H9 (cell line): ENCODE measurements around the gene ASIC3. TPM values are rescaled to one million over a fixed set of nuclear protein-coding genes. Genes with fewer than 3 reads are reported as not detected.

Experiments used
- DNase-seq: peaks from one replicate; pipeline ENCODE4 v3.0.0-alpha.2; 2017
- H2AFZ ChIP-seq: one replicate; pipeline ENCODE4 v1.6.1; 2013; ENCODE audit warnings: mild to moderate bottlenecking, low read length, control low read depth, moderate library complexity
- H2AK5ac ChIP-seq: 2 replicates; pipeline ENCODE4 v1.6.1; 2013; ENCODE audit warnings: low read length, control low read depth, mixed read lengths; ENCODE audit not compliant: insufficient read length
- H2BK120ac ChIP-seq: one replicate; pipeline ENCODE4 v1.6.1; 2013; ENCODE audit warnings: low read depth, mild to moderate bottlenecking, low read length, control low read depth, inconsistent platforms; ENCODE audit not compliant: poor library complexity, severe bottlenecking
- H2BK12ac ChIP-seq: 2 replicates; pipeline ENCODE4 v1.6.1; 2013; ENCODE audit warnings: low read length, control low read depth, mixed read lengths, low read depth; ENCODE audit not compliant: insufficient read length
- H2BK15ac ChIP-seq: 2 replicates; pipeline ENCODE4 v1.6.1; 2013; ENCODE audit warnings: low read depth, low read length, control low read depth
- H2BK20ac ChIP-seq: one replicate; pipeline ENCODE4 v1.6.1; 2013; ENCODE audit warnings: low read depth, mild to moderate bottlenecking, low read length, control low read depth, inconsistent platforms; ENCODE audit not compliant: poor library complexity, severe bottlenecking
- H2BK5ac ChIP-seq: 2 replicates; pipeline ENCODE4 v1.6.1; 2013; ENCODE audit warnings: low read length, control low read depth, mixed read lengths; ENCODE audit not compliant: insufficient read length
- H3K14ac ChIP-seq: 2 replicates; pipeline ENCODE4 v1.6.1; 2013; ENCODE audit warnings: low read length, control low read depth; ENCODE audit not compliant: insufficient read depth
- H3K18ac ChIP-seq: 2 replicates; pipeline ENCODE4 v1.6.1; 2013; ENCODE audit warnings: low read depth, mild to moderate bottlenecking, mixed read lengths, low read length, control low read depth; ENCODE audit not compliant: insufficient read length
- H3K23ac ChIP-seq: 2 replicates; pipeline ENCODE4 v1.6.1; 2013; ENCODE audit warnings: low read length, control low read depth, mixed read lengths, low read depth; ENCODE audit not compliant: insufficient read length
- H3K23me2 ChIP-seq: 2 replicates; pipeline ENCODE4 v1.6.1; 2013; ENCODE audit warnings: low read depth, mild to moderate bottlenecking, mixed read lengths, low read length, control low read depth; ENCODE audit not compliant: insufficient read length, poor library complexity, severe bottlenecking
- H3K27ac ChIP-seq: 2 replicates; pipeline ENCODE4 v1.5.1; 2013; ENCODE audit warnings: low read length, control low read depth, mixed read lengths, low read depth; ENCODE audit not compliant: insufficient read length
- H3K27me3 ChIP-seq: 2 replicates; pipeline ENCODE4 v1.6.1; 2013; ENCODE audit warnings: low read length, control low read depth, inconsistent platforms; ENCODE audit not compliant: insufficient read depth
- H3K4ac ChIP-seq: 2 replicates; pipeline ENCODE4 v1.6.1; 2013; ENCODE audit warnings: low read depth, mild to moderate bottlenecking, control low read depth, inconsistent platforms, low read length, moderate library complexity
- H3K4me1 ChIP-seq: 2 replicates; pipeline ENCODE4 v1.6.1; 2013; ENCODE audit warnings: low read length, control low read depth, inconsistent platforms; ENCODE audit not compliant: insufficient read depth
- H3K4me2 ChIP-seq: 2 replicates; pipeline ENCODE4 v1.6.1; 2013; ENCODE audit warnings: low read length, control low read depth, mixed read lengths; ENCODE audit not compliant: insufficient read length, insufficient read depth
- H3K56ac ChIP-seq: 2 replicates; pipeline ENCODE4 v1.6.1; 2013; ENCODE audit warnings: low read depth, mild to moderate bottlenecking, mixed read lengths, low read length, control low read depth; ENCODE audit not compliant: insufficient read length
- H3K79me1 ChIP-seq: 2 replicates; pipeline ENCODE4 v1.6.1; 2013; ENCODE audit warnings: low read depth, mild to moderate bottlenecking, moderate library complexity, low read length, control low read depth, inconsistent platforms; ENCODE audit not compliant: insufficient read depth, poor library complexity, severe bottlenecking
- H3K79me2 ChIP-seq: 2 replicates; pipeline ENCODE4 v1.6.1; 2013; ENCODE audit warnings: low read length, control low read depth, inconsistent platforms; ENCODE audit not compliant: insufficient read depth
- H3K9ac ChIP-seq: 2 replicates; pipeline ENCODE4 v1.6.1; 2013; ENCODE audit warnings: low read length, control low read depth, mixed read lengths; ENCODE audit not compliant: insufficient read length; ENCODE audit errors: extremely low read depth
- H3K9me3 ChIP-seq: one replicate; pipeline ENCODE4 v1.6.1; 2013; ENCODE audit warnings: low read depth, low read length, inconsistent platforms; ENCODE audit not compliant: control insufficient read depth
- H3T11ph ChIP-seq: one replicate; pipeline ENCODE4 v1.6.1; 2013; ENCODE audit warnings: mild to moderate bottlenecking, low read length, control low read depth, inconsistent platforms
- H4K20me1 ChIP-seq: one replicate; pipeline ENCODE4 v1.6.1; 2013; ENCODE audit not compliant: control insufficient read depth, insufficient read length, insufficient read depth
- H4K5ac ChIP-seq: 2 replicates; pipeline ENCODE4 v1.6.1; 2013; ENCODE audit warnings: low read depth, mild to moderate bottlenecking, mixed read lengths, low read length, control low read depth; ENCODE audit not compliant: insufficient read length
- H4K8ac ChIP-seq: replicated peaks from 2 replicates; pipeline ENCODE4 v1.6.1; 2013; ENCODE audit warnings: low read length, control low read depth, mixed read lengths, low read depth; ENCODE audit not compliant: insufficient read length
- H4K91ac ChIP-seq: 2 replicates; pipeline ENCODE4 v1.6.1; 2013; ENCODE audit warnings: low read depth, mild to moderate bottlenecking, moderate library complexity, mixed read lengths, low read length, control low read depth; ENCODE audit not compliant: insufficient read length
- H3K27ac Mint-ChIP-seq, 3 experiments: 2 replicates in 2 of 3; 3 replicates in 1 of 3; pipeline ENCODE4 v1.8.0; 2020 to 2021; ENCODE audit warnings: mixed read lengths in 3 of 3, mild to moderate bottlenecking in 1 of 3, moderate library complexity in 1 of 3
- H3K27me3 Mint-ChIP-seq: 2 replicates; pipeline ENCODE4 v1.8.0; 2021; ENCODE audit warnings: low read depth, mild to moderate bottlenecking, moderate library complexity, mixed read lengths
- H3K36me3 Mint-ChIP-seq, 3 experiments: 2 replicates in 2 of 3; 3 replicates in 1 of 3; pipeline ENCODE4 v1.8.0; 2020 to 2021; ENCODE audit warnings: low read depth in 3 of 3, mixed read lengths in 3 of 3; ENCODE audit not compliant: insufficient read depth in 1 of 3
- H3K4me1 Mint-ChIP-seq, 2 experiments: 2 replicates each; pipeline ENCODE4 v1.8.0; 2020; ENCODE audit warnings: mixed read lengths in 2 of 2
- H3K4me3 Mint-ChIP-seq, 2 experiments: 2 replicates in 1 of 2; 3 replicates in 1 of 2; pipeline ENCODE4 v1.8.0; 2020 to 2021; ENCODE audit warnings: mild to moderate bottlenecking in 2 of 2, mixed read lengths in 2 of 2, moderate library complexity in 1 of 2
- H3K9me3 Mint-ChIP-seq, 2 experiments: 2 replicates in 1 of 2; 3 replicates in 1 of 2; pipeline ENCODE4 v1.8.0; 2020; ENCODE audit warnings: mild to moderate bottlenecking in 2 of 2, mixed read lengths in 2 of 2, moderate library complexity in 1 of 2
- WGBS: extraction: QIAGEN DNeasy Blood & Tissue Kit; methylation state at CpG from one replicate; pipeline ENCODE4 v1.1.7; 2013; ENCODE audit warnings: missing lambda C conversion rate, low lambda C conversion rate, mixed read lengths; ENCODE audit not compliant: insufficient read length; ENCODE audit errors: extremely low coverage; 5-methylcytosine and 5-hydroxymethylcytosine counted together
- total RNA-seq: library from RNA; stranded (reverse); gene quantifications from 2 replicates; pipeline ENCODE4 v1.2.1, GENCODE V29; 2021
- TF ChIP-seq, protein P1 (sequence below): fragments of 200-600 bp; sonication (generic); conservative IDR thresholded peaks from 3 replicates; pipeline ENCODE4 v1.8.0; 2021; ENCODE audit warnings: antibody characterized with exemption, mild to moderate bottlenecking

ASIC3 gene
- total RNA-seq, 1 experiment from 2014 or later = 1.7 TPM

DNA sequence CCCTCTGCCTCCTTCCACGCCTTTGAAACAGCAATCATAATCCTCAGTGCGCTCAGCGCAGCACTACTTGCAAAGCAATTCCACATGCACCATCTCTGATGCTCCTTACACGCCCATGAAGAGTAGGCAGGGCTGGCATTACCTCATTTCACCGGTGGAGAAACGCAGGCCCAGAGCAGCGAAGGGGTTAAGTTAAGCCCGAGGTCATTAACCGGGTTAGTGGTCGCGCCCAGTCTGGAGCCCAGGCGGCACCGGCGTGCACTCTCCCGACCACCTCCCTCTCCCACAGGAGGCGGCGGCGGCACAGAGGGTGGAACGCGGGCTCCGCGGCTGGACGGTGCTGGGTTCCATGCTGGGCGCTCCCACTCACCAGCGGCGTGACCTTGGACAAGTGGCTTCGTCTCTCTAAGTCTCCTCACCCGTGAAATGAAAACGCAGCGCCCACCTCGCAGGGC is 31.8 kb downstream of the ASIC3 start:
- H2BK15ac ChIP-seq = no peak overlapping the region
- no peak overlapping the region for H3K18ac ChIP-seq
- no peak overlapping the region for H4K91ac ChIP-seq
- no peak overlapping the region for H3K4ac ChIP-seq
- H2BK12ac ChIP-seq = no peak overlapping the region
- H3K23ac ChIP-seq = no peak overlapping the region
- no CpG with 5 or more reads among the region's 31 CpGs for WGBS
- H4K8ac ChIP-seq = no peak overlapping the region
- H3K79me2 ChIP-seq = no peaks in the 10 kb centered on the region; the same call in 1 of the 2 replicates
- DNase-seq = no peak
- H4K5ac ChIP-seq = no peak overlapping the region
- no peak overlapping the region for H3K56ac ChIP-seq
- no peak overlapping the region for H2AFZ ChIP-seq
- Mint-ChIP-seq H3K27ac (peak overlapping the region; percentile 6 to 86 (median 65); a peak in 3 of 7 replicates), H3K36me3 (peaks cover 8 to 19% (median 17%) of the 10 kb centered on the region in 3 experiments), H3K9me3 (no peaks in the 10 kb centered on the region; a peak in 1 of 5 replicates), H3K4me1 (peaks cover 35 to 47% of the 10 kb centered on the region in 2 experiments), H3K27me3 (peaks cover 9% of the 10 kb centered on the region), H3K4me3 (peak overlapping the region; percentile 79 to 92)
- H3T11ph ChIP-seq = no peak overlapping the region
- no peak overlapping the region for H2BK20ac ChIP-seq
- no peak overlapping the region for H2BK5ac ChIP-seq
- no peaks in the 10 kb centered on the region for H3K79me1 ChIP-seq
- H3K4me1 ChIP-seq = 0 out of 2 replicates have a peak, but pooled peaks cover under 1% of the 10 kb centered on the region
- H4K20me1 ChIP-seq = no peaks in the 10 kb centered on the region
- H2BK120ac ChIP-seq = no peak overlapping the region
- H3K27me3 ChIP-seq = no peaks in the 10 kb centered on the region; the same call in 1 of the 2 replicates
- H3K9me3 ChIP-seq = no peaks in the 10 kb centered on the region
- peak overlapping the region; percentile 70 for H3K4me2 ChIP-seq
- peak overlapping the region; percentile 74 for H3K9ac ChIP-seq
- no peak overlapping the region for H3K27ac ChIP-seq
- H3K14ac ChIP-seq = no peak overlapping the region; the same call in 1 of the 2 replicates
- H2AK5ac ChIP-seq = no peak overlapping the region
- TF ChIP-seq, protein P1, sequence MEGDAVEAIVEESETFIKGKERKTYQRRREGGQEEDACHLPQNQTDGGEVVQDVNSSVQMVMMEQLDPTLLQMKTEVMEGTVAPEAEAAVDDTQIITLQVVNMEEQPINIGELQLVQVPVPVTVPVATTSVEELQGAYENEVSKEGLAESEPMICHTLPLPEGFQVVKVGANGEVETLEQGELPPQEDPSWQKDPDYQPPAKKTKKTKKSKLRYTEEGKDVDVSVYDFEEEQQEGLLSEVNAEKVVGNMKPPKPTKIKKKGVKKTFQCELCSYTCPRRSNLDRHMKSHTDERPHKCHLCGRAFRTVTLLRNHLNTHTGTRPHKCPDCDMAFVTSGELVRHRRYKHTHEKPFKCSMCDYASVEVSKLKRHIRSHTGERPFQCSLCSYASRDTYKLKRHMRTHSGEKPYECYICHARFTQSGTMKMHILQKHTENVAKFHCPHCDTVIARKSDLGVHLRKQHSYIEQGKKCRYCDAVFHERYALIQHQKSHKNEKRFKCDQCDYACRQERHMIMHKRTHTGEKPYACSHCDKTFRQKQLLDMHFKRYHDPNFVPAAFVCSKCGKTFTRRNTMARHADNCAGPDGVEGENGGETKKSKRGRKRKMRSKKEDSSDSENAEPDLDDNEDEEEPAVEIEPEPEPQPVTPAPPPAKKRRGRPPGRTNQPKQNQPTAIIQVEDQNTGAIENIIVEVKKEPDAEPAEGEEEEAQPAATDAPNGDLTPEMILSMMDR = no peak
- peaks cover 7% of the 10 kb centered on the region for H3K23me2 ChIP-seq
